H1 (cell line): ENCODE results near the gene NEK2. TPM values are rescaled to one million over a fixed set of nuclear protein-coding genes. Genes with fewer than 3 reads are reported as not detected.

Experiments
- CTCF ChIA-PET: fragments of 300-600 bp; sonication (Branson Sonifier 250); formaldehyde crosslinking; loops from one replicate; lab custom pipeline; 2021; ENCODE audit not compliant: partially characterized antibody; lab: Charles Lee
- POLR2A ChIA-PET: fragments of 300-600 bp; sonication (Branson Sonifier 250); formaldehyde crosslinking; loops from one replicate; lab custom pipeline; 2021; ENCODE audit warnings: inconsistent platforms; ENCODE audit not compliant: partially characterized antibody; lab: Charles Lee
- DNase-seq, 2 experiments: peaks; one replicate each; pipeline versions ENCODE4 v3.0.0 to v3.0.0-alpha.2; 2010 to 2022; ENCODE audit warnings: low spot score in 2 of 2, low read depth in 1 of 2, mixed read lengths in 1 of 2
- FAIRE-seq: peaks from 2 replicates; lab custom pipeline; 2011; peaks lifted over from hg19 to GRCh38; lab: Jason Lieb, UNC
- H2AFZ ChIP-seq: 2 replicates; pipeline ENCODE4 v1.8.1; 2012; ENCODE audit warnings: low read length, inconsistent platforms
- H2AK5ac ChIP-seq: 2 replicates; pipeline ENCODE4 v1.6.1; 2013; ENCODE audit warnings: low read depth, low read length
- H2BK120ac ChIP-seq: replicated peaks from 2 replicates; pipeline ENCODE3; 2013; ENCODE audit warnings: low read depth, low read length, inconsistent platforms
- H2BK12ac ChIP-seq: 2 replicates; pipeline ENCODE4 v1.6.1; 2013; ENCODE audit warnings: low read depth, low read length
- H2BK15ac ChIP-seq: 2 replicates; pipeline ENCODE4 v1.6.1; 2013; ENCODE audit warnings: low read length
- H2BK20ac ChIP-seq: 2 replicates; pipeline ENCODE4 v1.6.1; 2013; ENCODE audit warnings: low read length
- H2BK5ac ChIP-seq: 2 replicates; pipeline ENCODE4 v1.6.1; 2013; ENCODE audit warnings: low read depth, low read length
- H3K14ac ChIP-seq: 2 replicates; pipeline ENCODE4 v1.6.1; 2013; ENCODE audit warnings: inconsistent platforms; ENCODE audit not compliant: insufficient read length
- H3K18ac ChIP-seq: 2 replicates; pipeline ENCODE4 v1.6.1; 2013; ENCODE audit warnings: low read length; ENCODE audit errors: extremely low read depth
- H3K23ac ChIP-seq: 2 replicates; pipeline ENCODE4 v1.6.1; 2013; ENCODE audit warnings: inconsistent platforms; ENCODE audit not compliant: insufficient read length
- H3K23me2 ChIP-seq: 2 replicates; pipeline ENCODE4 v1.6.1; 2013; ENCODE audit warnings: low read depth, low read length
- H3K27ac ChIP-seq: 2 replicates; pipeline ENCODE4 v1.6.1; 2011; ENCODE audit warnings: low read depth, low read length, inconsistent platforms
- H3K27me3 ChIP-seq, 4 experiments: replicated peaks in 1 of 4; 1 replicate in 1 of 4; 2 replicates in 3 of 4; pipeline versions ENCODE4 v1.6.1 to v1.8.1; 2011 to 2013; ENCODE audit warnings: low read length in 3 of 4, mild to moderate bottlenecking in 3 of 4, inconsistent platforms in 2 of 4, mixed read lengths in 2 of 4, moderate library complexity in 1 of 4; ENCODE audit not compliant: control insufficient read depth in 3 of 4, insufficient read depth in 3 of 4; ENCODE audit errors: extremely low read depth in 1 of 4
- H3K36me3 ChIP-seq, 4 experiments: 2 replicates each; pipeline versions ENCODE4 v1.6.1 to v1.8.1; 2011 to 2013; ENCODE audit warnings: mild to moderate bottlenecking in 4 of 4, low read length in 3 of 4, moderate library complexity in 2 of 4, control low read depth in 1 of 4, inconsistent platforms in 1 of 4; ENCODE audit not compliant: insufficient read depth in 4 of 4, control insufficient read depth in 2 of 4
- H3K4ac ChIP-seq: replicated peaks from 2 replicates; pipeline ENCODE3; 2013; ENCODE audit warnings: low read length, low read depth, mixed read lengths, inconsistent platforms; ENCODE audit not compliant: insufficient read length
- H3K4me1 ChIP-seq, 4 experiments: replicated peaks in 1 of 4; 1 replicate in 1 of 4; 2 replicates in 3 of 4; pipeline versions ENCODE4 v1.6.1 to v1.8.1; 2011 to 2013; ENCODE audit warnings: low read length in 3 of 4, inconsistent platforms in 2 of 4, mixed read lengths in 1 of 4; ENCODE audit not compliant: insufficient read depth in 4 of 4, control insufficient read depth in 3 of 4
- H3K4me2 ChIP-seq, 2 experiments: 2 replicates each; pipeline versions ENCODE4 v1.6.1 to v1.8.1; 2011 to 2013; ENCODE audit warnings: low read depth in 2 of 2, low read length in 2 of 2, control low read depth in 1 of 2, inconsistent platforms in 1 of 2, mild to moderate bottlenecking in 1 of 2; ENCODE audit not compliant: insufficient read depth in 1 of 2
- H3K4me3 ChIP-seq, 4 experiments: fragments of 200-600, 300-600 bp in 1 of 4; sonication (generic), shearing (Covaris generic), sonication (Bioruptor Twin) in 1 of 4; 2 replicates each; pipeline versions ENCODE4 v1.5.1 to v1.8.1; 2011 to 2016; ENCODE audit warnings: low read length in 4 of 4, low read depth in 3 of 4, control low read depth in 2 of 4, inconsistent platforms in 2 of 4, mild to moderate bottlenecking in 2 of 4, mixed read lengths in 1 of 4, moderate library complexity in 1 of 4; ENCODE audit not compliant: insufficient read depth in 2 of 4; ENCODE audit errors: extremely low read depth in 1 of 4
- H3K56ac ChIP-seq: replicated peaks from 2 replicates; pipeline ENCODE3; 2013; ENCODE audit warnings: low read depth, mild to moderate bottlenecking, mixed read lengths, low read length, inconsistent platforms; ENCODE audit not compliant: insufficient read length
- H3K79me1 ChIP-seq: 2 replicates; pipeline ENCODE4 v1.6.1; 2013; ENCODE audit warnings: low read depth, low read length, control low read depth
- H3K79me2 ChIP-seq, 2 experiments: 2 replicates each; pipeline versions ENCODE4 v1.6.1 to v1.8.1; 2012 to 2013; ENCODE audit warnings: low read length in 2 of 2, mild to moderate bottlenecking in 2 of 2, inconsistent platforms in 1 of 2; ENCODE audit not compliant: insufficient read depth in 2 of 2, control insufficient read depth in 1 of 2
- H3K9ac ChIP-seq, 4 experiments: replicated peaks in 1 of 4; 1 replicate in 1 of 4; 2 replicates in 3 of 4; pipeline versions ENCODE4 v1.6.1 to v1.8.1; 2011 to 2013; ENCODE audit warnings: low read depth in 3 of 4, low read length in 3 of 4, control low read depth in 2 of 4, mild to moderate bottlenecking in 2 of 4, moderate library complexity in 2 of 4, inconsistent platforms in 1 of 4; ENCODE audit errors: extremely low read depth in 1 of 4
- H3K9me3 ChIP-seq, 2 experiments: 2 replicates each; pipeline versions ENCODE4 v1.6.1 to v1.8.1; 2012 to 2013; ENCODE audit warnings: mild to moderate bottlenecking in 2 of 2, moderate library complexity in 2 of 2, control low read depth in 1 of 2, inconsistent platforms in 1 of 2, low read depth in 1 of 2, low read length in 1 of 2, mixed read lengths in 1 of 2; ENCODE audit not compliant: insufficient read depth in 2 of 2
- H4K20me1 ChIP-seq, 2 experiments: replicated peaks in 1 of 2; 2 replicates each; pipeline versions ENCODE3 to v1.8.1; 2011 to 2013; ENCODE audit warnings: inconsistent platforms in 2 of 2, low read length in 2 of 2, mild to moderate bottlenecking in 1 of 2; ENCODE audit not compliant: insufficient read depth in 2 of 2, control insufficient read depth in 1 of 2
- H4K5ac ChIP-seq: 2 replicates; pipeline ENCODE4 v1.6.1; 2013; ENCODE audit warnings: low read length, low read depth, mixed read lengths, inconsistent platforms; ENCODE audit not compliant: insufficient read length
- H4K8ac ChIP-seq: 2 replicates; pipeline ENCODE4 v1.8.0; 2013; ENCODE audit warnings: mild to moderate bottlenecking, moderate library complexity, low read length, inconsistent platforms; ENCODE audit not compliant: insufficient read depth; ENCODE audit errors: extremely low read depth
- H4K91ac ChIP-seq: replicated peaks from 2 replicates; pipeline ENCODE3; 2013; ENCODE audit warnings: low read length, mixed read lengths, inconsistent platforms; ENCODE audit not compliant: insufficient read length
- ASH2L ChIP-seq: fragments of 200-600, 300-600 bp; sonication (generic); IDR thresholded peaks from one replicate; pipeline ENCODE4 v1.7.1; 2017; ENCODE audit warnings: low read length
- CREB1 ChIP-seq: IDR thresholded peaks from 2 replicates; pipeline ENCODE4 v1.6.1; 2012; ENCODE audit warnings: inconsistent platforms
- CTCF ChIP-seq, 3 experiments: IDR thresholded peaks; 1 replicate in 2 of 3; 2 replicates in 1 of 3; pipeline versions ENCODE4 v1.5.1 to v1.6.1; 2011; ENCODE audit warnings: low read length in 3 of 3, mild to moderate bottlenecking in 3 of 3, inconsistent platforms in 2 of 3, low read depth in 1 of 3, moderate library complexity in 1 of 3; ENCODE audit not compliant: insufficient read depth in 1 of 3; ENCODE audit errors: control extremely low read depth in 1 of 3
- GTF2F1 ChIP-seq: IDR thresholded peaks from 2 replicates; pipeline ENCODE4 v1.6.1; 2012; ENCODE audit warnings: low read depth, low read length, improper control_type of control experiment, borderline replicate concordance
- KDM1A ChIP-seq: fragments of 200-600, 300-600 bp; sonication (generic); IDR thresholded peaks from 2 replicates; pipeline ENCODE4 v1.7.1; 2016; ENCODE audit warnings: mild to moderate bottlenecking, low read length, borderline replicate concordance
- POLR2A ChIP-seq, 2 experiments: IDR thresholded peaks; 1 replicate in 1 of 2; 2 replicates in 1 of 2; pipeline ENCODE4 v1.6.1; 2011; ENCODE audit warnings: low read depth in 2 of 2, low read length in 2 of 2, mild to moderate bottlenecking in 2 of 2; ENCODE audit errors: control extremely low read depth in 1 of 2
- RFX5 ChIP-seq: IDR thresholded peaks from 2 replicates; pipeline ENCODE4 v1.6.1; 2011; ENCODE audit warnings: low read depth, low read length, improper control_type of control experiment, borderline replicate concordance
- SIX5 ChIP-seq: IDR thresholded peaks from 2 replicates; pipeline ENCODE4 v1.6.1; 2011; ENCODE audit warnings: mild to moderate bottlenecking, low read depth, low read length
- TAF7 ChIP-seq: optimal IDR thresholded peaks from 2 replicates; pipeline ENCODE3; 2011; ENCODE audit warnings: low read depth, mild to moderate bottlenecking, inconsistent platforms, low read length, moderate library complexity, borderline replicate concordance
- WGBS, 2 experiments: shearing (Covaris generic) in 1 of 2; methylation state at CpG; one replicate each; pipeline versions ENCODE4 v1.1.6 to v1.1.7; 2013 to 2015; ENCODE audit warnings: low lambda C conversion rate in 2 of 2, mixed read lengths in 2 of 2, inconsistent platforms in 1 of 2, low coverage in 1 of 2, missing lambda C conversion rate in 1 of 2; ENCODE audit not compliant: insufficient replicate concordance in 2 of 2, insufficient coverage in 1 of 2, insufficient read length in 1 of 2; ENCODE audit errors: extremely low coverage in 1 of 2, missing lambda C conversion rate in 1 of 2; 5-methylcytosine and 5-hydroxymethylcytosine counted together
- polyA plus RNA-seq, 7 experiments: library from polyadenylated mRNA; depleted of rRNA in 3 of 7; stranded (reverse) in 5 of 7; unstranded in 2 of 7; fragments of >200 nt in 5 of 7; fragments of 200-250 nt in 2 of 7; gene quantifications; 1 replicate in 5 of 7; 2 replicates in 1 of 7; 4 replicates in 1 of 7; pipeline versions ENCODE4 v1.2.1 to v1.2.3, GENCODE V29; 2011 to 2013; ENCODE audit warnings: missing spikeins in 2 of 7, mixed read lengths in 2 of 7
- total RNA-seq: library from RNA; stranded (reverse); fragmentation: NEBNext Ultra II Directional; extraction: Animal tissue kit (Norgen Biotek cat#: 25700); gene quantifications from 2 replicates; pipeline ENCODE4 v1.2.1, GENCODE V29; 2021

The NEK2 gene
- total and polyA plus RNA-seq, 2 of the 8 experiments (the other 6 are each of a cell fraction or from before 2014, with no cell fraction given), result 8.4 to 22.9 TPM

- no peak overlapping the region for H3K27ac ChIP-seq
- H3K27me3 ChIP-seq, result no peaks in the 10 kb centered on the region
- CTCF ChIA-PET, result interaction anchor here (0.5 to 2.7 kb wide), 3 partner anchors 16 to 268 kb away, joined by 3 to 9 read pairs (median 8); no protein-coding TSS in a partner anchor
- no peak overlapping the region for H2BK20ac ChIP-seq
- no peaks in the 10 kb centered on the region for H3K79me2 ChIP-seq
- H3K4me2 ChIP-seq, result no peak overlapping the region
- no peak overlapping the region for H3K18ac ChIP-seq
- H2BK15ac ChIP-seq, result no peak overlapping the region
- H4K91ac ChIP-seq, result no peak overlapping the region
- no peak overlapping the region for H2BK5ac ChIP-seq
- no peak overlapping the region for H2AK5ac ChIP-seq
- DNase-seq, result no peak
- no peaks in the 10 kb centered on the region for H3K79me1 ChIP-seq
- H3K14ac ChIP-seq, result no peak overlapping the region
- no peak overlapping the region for H4K5ac ChIP-seq
- H2BK120ac ChIP-seq, result no peak overlapping the region
- no peaks in the 10 kb centered on the region for H3K9me3 ChIP-seq
- 0 out of 2 replicates have a peak overlapping the region, but pooled peaks have one; percentile 29 for H2AFZ ChIP-seq
- no peak overlapping the region for H3K9ac ChIP-seq
- H3K4me3 ChIP-seq, result no peak overlapping the region
- no peak for FAIRE-seq
- 0 out of 7 replicates have a peak, but pooled peaks cover 0 to 6% (median 1%) of the 10 kb centered on the region in 4 experiments for H3K4me1 ChIP-seq
- no peaks in the 10 kb centered on the region for H4K20me1 ChIP-seq
- no peak overlapping the region for H4K8ac ChIP-seq
- WGBS, 2 experiments, result 96% methylated on average over 4 of the region's 4 CpGs; no CpG with 5 or more reads in 1 of the 2 experiments
- H3K4ac ChIP-seq, result no peak overlapping the region
- POLR2A ChIA-PET, result no interaction called here
- no peak overlapping the region for H3K23ac ChIP-seq
- H3K23me2 ChIP-seq, result no peaks in the 10 kb centered on the region
- no peak overlapping the region for H3K56ac ChIP-seq
- no peak overlapping the region for H2BK12ac ChIP-seq
- no peak for TF ChIP-seq POLR2A (IDR thresholded peaks at IDR 0.05; ENCODE audit: control extremely low read depth in 1 of 2, low read depth in 2 of 2, low read length in 2 of 2)
- no peak for TF ChIP-seq CTCF (IDR thresholded peaks at IDR 0.05; ENCODE audit: control extremely low read depth in 1 of 3, insufficient read depth in 1 of 3, low read depth in 1 of 3, low read length in 3 of 3)
- no peak for TF ChIP-seq CREB1
- no peak for TF ChIP-seq TAF7
- no peak for TF ChIP-seq RFX5
- no peak for TF ChIP-seq KDM1A
- no peak for TF ChIP-seq SIX5
- no peak for TF ChIP-seq GTF2F1
- no peak for TF ChIP-seq ASH2L
- TF ChIP-seq, all 59 proteins: peak for 0
- no peaks in the 10 kb centered on the region for H3K36me3 ChIP-seq
Measured at GRCh38 chr1:211627259-211627658, 48.2 kb downstream of the NEK2 start.
